Measurements from ENCODE around the gene ZSWIM4.

Gene ZSWIM4

DNA sequence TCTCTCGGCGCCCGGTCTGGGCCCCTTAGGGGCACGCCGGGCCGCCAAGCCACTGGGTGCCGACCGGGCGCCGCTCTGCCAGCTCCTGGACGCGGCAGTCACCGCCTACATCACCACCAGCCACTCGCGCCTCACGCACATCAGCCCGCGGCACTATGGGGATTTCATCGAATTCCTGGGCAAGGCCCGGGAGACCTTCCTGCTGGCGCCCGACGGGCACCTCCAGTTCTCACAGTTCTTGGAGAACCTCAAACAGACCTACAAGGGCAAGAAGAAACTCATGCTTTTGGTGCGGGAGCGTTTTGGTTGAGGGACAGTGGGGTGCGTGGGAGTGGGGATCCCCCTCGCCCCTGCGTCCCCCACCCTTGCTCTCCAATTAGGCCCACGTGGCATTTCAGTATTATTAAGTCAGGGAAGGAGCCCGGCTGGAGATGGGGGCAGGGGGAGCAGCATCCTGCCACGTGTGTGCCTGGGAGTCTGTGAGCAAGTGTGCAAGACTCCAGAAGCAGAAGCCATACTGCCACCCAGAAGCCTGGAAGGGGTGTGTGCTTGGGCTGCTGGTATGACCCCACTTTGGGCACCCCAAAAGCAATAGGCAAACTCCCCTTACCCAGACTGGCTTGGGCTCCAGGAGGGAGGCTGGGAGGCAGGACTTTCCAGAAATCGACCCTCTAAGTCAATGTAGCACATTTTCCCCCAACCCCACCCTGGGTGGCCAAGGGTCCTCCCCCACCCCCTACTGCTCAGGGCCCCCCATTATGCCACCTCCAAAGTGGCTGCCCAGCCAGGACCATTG lies 35.7 kb downstream of the ZSWIM4 start:
- TF ChIP-seq FOXP2 (optimal IDR thresholded peaks at IDR 0.05; ENCODE audit: borderline replicate concordance, extremely low read depth, extremely low read length, insufficient read depth) (no peak), SIN3A (IDR thresholded peaks at IDR 0.05; ENCODE audit: borderline replicate concordance, insufficient read depth, low read length) (no peak), POLR2AphosphoS5 (IDR thresholded peaks at IDR 0.05; ENCODE audit: low read depth, low read length) (peak; percentile 29; the same call in 1 of the 2 replicates)
- TF ChIP-seq, protein P1, sequence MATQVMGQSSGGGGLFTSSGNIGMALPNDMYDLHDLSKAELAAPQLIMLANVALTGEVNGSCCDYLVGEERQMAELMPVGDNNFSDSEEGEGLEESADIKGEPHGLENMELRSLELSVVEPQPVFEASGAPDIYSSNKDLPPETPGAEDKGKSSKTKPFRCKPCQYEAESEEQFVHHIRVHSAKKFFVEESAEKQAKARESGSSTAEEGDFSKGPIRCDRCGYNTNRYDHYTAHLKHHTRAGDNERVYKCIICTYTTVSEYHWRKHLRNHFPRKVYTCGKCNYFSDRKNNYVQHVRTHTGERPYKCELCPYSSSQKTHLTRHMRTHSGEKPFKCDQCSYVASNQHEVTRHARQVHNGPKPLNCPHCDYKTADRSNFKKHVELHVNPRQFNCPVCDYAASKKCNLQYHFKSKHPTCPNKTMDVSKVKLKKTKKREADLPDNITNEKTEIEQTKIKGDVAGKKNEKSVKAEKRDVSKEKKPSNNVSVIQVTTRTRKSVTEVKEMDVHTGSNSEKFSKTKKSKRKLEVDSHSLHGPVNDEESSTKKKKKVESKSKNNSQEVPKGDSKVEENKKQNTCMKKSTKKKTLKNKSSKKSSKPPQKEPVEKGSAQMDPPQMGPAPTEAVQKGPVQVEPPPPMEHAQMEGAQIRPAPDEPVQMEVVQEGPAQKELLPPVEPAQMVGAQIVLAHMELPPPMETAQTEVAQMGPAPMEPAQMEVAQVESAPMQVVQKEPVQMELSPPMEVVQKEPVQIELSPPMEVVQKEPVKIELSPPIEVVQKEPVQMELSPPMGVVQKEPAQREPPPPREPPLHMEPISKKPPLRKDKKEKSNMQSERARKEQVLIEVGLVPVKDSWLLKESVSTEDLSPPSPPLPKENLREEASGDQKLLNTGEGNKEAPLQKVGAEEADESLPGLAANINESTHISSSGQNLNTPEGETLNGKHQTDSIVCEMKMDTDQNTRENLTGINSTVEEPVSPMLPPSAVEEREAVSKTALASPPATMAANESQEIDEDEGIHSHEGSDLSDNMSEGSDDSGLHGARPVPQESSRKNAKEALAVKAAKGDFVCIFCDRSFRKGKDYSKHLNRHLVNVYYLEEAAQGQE (IDR thresholded peaks at IDR 0.05; ENCODE audit: insufficient read depth in 1 of 2, low read depth in 2 of 2, low read length in 2 of 2) = no peak

DNA sequence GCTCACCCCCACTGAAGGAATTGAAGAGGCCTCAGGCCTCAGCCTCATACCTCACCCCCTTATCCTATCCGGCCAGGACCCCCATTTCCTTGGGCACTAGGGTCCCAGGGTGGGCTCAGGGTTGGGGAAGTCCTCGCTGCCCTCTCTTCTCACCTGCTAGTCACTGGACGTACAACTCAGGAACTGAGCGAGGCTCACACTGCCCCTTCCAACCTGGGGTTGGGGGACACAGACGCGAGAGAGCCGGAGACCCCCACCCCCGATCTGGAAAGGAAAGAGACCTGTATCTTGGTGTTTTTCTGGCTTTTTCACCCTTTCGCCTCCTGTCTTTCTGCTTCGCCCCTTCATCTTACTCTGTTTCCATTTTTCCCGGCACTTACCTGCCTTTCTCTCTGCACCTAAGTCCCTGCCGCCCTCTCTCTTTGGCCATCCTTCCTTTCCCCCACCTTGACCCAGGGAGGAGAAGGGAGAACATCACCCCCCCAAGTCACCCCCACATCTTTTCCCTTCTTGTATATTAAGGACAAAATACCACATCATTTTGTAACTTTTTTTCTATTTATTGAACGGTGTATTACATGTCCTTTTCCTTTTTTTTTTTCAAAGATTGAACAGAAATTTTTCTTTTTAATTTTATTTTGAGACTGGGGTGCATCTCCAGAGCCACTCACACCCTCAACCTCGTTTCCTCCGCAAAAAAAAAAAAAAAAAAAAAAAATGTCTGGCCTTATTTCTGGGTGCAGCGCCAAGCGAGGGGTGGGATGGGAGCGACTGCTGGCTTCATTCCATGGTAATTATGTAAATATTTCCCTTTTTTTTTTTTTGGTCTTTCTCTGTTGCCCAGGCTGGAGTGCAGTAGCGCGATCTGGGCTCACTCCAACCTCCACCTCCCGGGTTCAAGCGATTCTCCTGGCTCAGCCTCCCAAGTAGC lies 36.6 kb downstream of the ZSWIM4 start:
- TF ChIP-seq POLR2AphosphoS5 (IDR thresholded peaks at IDR 0.05; ENCODE audit: low read depth, low read length) (peak; percentile 40; the same call in 1 of the 2 replicates), FOXP2 (optimal IDR thresholded peaks at IDR 0.05; ENCODE audit: borderline replicate concordance, extremely low read depth, extremely low read length, insufficient read depth) (no peak)

DNA sequence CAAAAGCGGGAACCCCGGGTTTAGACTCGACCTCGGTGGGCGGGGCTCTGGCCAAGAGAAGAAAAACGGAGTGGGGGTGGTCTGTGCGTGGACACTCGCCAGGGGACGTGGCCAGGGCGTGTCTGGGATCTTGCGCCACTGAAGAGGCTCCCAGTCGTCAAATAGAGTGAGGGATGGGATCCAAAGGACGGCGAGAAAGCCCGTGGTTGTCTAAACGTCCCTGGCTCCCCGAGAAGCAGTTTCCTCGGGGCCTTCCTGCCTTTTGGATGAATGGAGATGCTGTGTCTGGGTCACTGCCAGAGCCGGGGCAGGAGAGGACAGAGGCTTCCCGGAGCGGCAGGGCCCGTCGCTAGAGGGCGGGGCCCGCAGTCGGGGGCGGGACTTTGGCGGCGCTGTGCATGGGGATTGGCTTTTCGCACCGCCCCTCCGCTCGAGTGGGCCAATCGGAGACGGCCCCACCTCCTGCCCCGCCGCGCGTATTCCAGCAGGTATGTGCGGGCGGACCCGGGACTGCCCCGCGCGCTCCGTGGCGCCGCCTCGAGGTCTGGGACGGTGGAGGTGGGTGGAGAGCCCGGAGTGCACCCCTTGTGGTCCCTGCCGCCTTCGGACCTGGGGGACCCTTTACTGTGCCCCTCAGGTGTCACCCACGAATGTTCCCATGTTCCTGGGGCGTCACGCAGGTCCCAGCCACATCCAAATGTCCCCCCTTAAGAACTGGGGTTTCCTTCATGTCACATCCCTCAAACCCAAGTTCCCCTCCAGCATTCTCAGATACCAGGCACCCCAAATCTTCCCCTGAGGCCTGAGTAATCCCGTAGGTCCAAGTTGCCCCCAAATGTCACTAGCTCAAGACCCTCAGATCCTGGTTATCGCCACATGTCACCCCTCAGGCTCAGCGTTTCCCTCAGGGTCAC lies 38.3 kb downstream of the ZSWIM4 start:
- TF ChIP-seq FOXP2 (optimal IDR thresholded peaks at IDR 0.05; ENCODE audit: borderline replicate concordance, extremely low read depth, extremely low read length, insufficient read depth) (peak; percentile 28), SIN3A (IDR thresholded peaks at IDR 0.05; ENCODE audit: borderline replicate concordance, insufficient read depth, low read length) (peak; percentile 76; the same call in 1 of the 2 replicates), POLR2AphosphoS5 (IDR thresholded peaks at IDR 0.05; ENCODE audit: low read depth, low read length) (peak; percentile 93)
- TF ChIP-seq, protein P1 (IDR thresholded peaks at IDR 0.05; ENCODE audit: insufficient read depth in 1 of 2, low read depth in 2 of 2, low read length in 2 of 2) = no peak

DNA sequence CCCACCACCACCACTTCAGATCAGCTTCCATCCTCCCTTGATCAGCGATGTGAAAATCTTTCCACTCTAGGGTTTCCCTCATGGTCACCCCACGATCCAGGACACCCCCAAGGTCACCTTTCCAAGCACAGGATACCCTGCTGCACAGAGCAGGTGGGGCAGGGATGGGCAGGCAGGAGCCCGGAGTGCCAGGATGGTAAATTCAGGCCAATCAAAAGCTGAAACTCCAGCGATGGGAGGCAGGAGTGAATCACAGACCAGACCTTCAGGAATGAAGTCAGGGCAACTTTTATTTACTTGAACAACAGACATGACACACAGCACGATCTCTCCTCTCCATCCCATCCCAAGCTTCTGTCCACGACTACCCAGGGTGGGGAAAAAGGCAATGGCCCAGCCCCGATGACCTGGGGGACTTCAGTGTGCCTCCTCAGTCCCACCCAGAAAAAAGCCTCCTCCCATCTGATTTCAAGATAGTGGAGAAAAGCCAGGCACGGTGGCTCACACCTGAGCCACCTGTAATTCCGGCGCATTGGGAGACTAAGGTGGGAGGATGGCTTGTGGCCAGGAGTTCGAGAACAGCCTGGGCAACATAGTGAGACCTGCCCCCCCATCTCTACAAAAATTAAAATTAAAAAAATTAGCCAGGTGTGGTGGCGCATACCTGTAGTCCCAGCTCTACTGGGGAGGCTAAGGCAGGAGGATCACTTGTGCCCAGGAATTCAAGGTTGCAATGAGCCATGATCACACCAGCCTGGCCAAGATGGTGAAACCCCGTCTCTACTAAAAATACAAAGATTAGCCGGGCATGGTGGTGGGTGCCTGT lies 39.2 kb downstream of the ZSWIM4 start:
- no peak for TF ChIP-seq POLR2AphosphoS5 (IDR thresholded peaks at IDR 0.05; ENCODE audit: low read depth, low read length)
- peak; percentile 35 for TF ChIP-seq FOXP2 (optimal IDR thresholded peaks at IDR 0.05; ENCODE audit: borderline replicate concordance, extremely low read depth, extremely low read length, insufficient read depth)
- TF ChIP-seq, protein P1 (IDR thresholded peaks at IDR 0.05; ENCODE audit: insufficient read depth in 1 of 2, low read depth in 2 of 2, low read length in 2 of 2) = no peak
